GM21528 (cell line): ENCODE measurements around the gene SPINT4.
A peak's percentile ranks its signal among the peaks of the same experiment; 100 is the strongest.
"Not testable (repeated sequence)": the region's sequence is repeated elsewhere in the genome, so short reads cannot be mapped to it uniquely, and the experiment has no call there.

Experiments used
- ATAC-seq: cut with Tn5 transposase; IDR thresholded peaks from one replicate; pipeline ENCODE4 v1.9.1; 2021; ENCODE audit warnings: mild to moderate bottlenecking, moderate library complexity; ENCODE audit not compliant: unreplicated experiment, low FRiP score

Gene SPINT4

DNA sequence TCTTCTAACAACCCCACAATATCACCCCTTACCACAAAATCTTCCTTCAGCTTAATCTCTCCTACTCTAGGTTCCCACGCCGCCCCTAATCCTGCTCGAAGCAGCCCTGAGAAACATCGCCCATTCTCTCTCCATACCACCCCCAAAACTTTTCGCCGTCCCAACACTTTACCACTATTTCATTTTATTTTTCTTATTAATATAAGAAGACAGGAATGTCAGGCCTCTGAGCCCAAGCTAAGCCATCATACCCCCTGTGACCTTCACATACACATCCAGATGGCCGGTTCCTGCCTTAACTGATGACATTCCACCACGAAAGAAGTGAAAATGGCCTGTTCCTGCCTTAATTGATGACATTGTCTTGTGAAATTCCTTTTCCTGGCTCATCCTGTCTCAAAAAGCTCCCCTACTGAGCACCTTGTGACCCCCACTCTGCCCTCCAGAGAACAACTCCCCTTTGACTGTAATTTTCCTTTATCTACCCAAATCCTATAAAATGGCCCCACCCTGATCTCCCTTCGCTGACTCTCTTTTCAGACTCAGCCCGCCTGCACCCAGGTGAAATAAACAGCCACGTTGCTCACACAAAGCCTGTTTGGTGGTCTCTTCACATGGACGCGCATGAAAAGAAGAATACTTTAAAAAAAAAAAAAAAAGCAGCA, 42.6 kb downstream of the SPINT4 start:
- not testable (repeated sequence) for ATAC-seq

DNA sequence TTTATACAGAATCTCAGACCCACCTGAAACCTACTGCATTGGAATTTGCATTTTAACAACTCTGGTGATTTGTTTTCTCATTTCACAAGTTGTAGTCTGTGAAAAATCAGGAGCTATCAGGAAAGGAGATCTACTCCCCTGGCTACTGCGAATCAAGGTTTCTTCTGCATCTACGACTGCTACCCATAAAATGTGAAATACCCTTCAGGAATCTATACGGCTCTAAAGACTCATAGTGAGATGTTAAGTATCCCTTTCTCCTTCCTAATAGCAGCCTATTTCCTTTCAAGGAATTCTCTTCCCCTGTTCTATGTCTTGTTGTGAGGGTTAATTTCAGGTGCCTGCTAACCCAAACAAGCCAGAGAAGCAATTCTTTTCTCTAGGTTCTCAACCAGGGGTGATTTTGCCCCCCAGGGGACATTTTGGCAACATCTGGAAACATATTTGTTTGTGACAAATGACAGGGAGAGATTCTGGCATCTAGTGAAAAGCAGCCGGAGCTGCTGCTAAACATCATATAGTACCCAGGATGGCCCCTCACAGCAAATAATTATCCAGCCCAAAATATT, 43.2 kb downstream of the SPINT4 start:
- no peak for ATAC-seq

DNA sequence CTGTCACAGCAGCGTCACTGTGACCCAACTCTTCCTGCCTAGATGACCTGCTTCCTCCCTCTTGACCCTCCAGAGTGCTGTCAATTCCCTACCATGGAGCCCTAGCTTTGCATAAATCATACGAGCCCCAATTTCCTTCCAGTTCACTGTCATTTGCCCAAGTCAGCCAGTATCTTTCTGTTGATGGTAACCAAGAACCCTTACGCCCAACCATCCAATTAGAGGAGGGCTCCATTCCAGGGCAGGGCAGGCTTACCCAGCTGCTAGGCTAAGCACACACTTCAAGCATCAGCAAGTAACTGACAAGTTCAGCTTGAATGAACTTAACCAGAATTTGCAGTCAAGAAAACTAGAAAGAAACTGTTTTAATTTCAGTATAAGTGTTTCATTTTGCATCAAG, 43.8 kb downstream of the SPINT4 start:
- ATAC-seq = no peak

DNA sequence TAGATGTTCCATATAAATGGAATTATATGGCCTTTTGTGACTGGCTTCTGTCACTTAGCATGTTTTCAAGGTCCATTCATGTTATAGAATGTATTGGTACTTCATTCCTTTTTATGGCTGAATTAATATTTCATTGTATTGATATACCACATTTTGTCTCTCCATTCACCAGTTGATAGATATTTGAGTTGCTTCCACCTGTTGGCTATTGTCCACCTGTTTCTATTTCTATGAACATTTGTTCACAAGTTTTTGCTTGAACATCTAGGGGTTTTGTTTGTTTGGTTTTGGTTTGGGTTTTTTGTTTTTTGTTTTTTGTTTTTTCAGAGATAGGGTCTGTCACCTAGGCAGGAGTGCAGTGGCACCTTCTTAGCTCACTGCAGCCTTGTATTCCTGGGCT, 46.3 kb downstream of the SPINT4 start:
- ATAC-seq = no peak

DNA sequence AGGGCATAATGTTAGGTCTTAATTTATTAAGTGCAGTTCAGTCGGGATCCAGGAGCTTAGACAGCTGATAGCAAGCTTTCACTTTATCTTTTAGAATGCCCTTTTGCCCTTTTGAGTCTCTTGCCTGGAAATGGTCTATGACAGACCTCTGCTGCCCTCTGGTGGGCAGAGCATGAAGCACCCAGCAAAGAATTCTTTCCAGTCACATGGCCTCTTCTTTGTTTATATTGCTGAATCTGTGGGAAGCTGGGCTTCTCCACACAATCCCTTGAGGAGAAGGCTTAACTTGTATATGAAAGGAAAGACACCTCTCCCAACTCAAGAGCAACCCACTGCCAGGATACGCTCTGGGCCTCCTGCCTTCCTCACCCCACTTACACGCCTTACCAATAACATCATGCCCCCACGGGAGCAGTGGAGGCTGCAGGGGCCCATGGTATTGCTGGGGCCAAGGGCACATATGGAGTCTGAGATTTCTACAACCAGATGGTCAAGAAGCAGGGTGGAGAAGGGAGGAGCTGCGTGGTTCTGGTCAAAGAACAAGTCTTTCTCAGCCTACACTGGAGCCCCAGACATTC, 49.1 kb downstream of the SPINT4 start:
- ATAC-seq = peak; percentile 52

DNA sequence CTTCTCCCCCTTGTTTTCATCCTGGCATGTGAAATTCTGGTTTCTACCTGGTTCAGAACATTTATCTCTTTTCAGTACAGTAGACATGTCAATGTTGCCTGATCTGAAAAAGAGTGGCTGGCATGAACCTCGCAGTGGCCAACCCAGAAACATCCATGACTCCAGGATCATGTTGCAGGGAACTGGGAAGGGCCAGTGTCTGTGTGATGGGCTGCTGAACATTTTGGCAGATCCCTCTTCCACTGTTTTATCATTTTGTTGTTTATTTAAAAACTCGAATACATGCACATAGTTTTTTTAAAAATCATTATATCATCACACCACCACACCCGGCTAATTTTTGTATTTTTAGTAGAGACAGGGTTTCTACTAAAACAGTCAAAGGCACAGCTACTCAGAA, 50.5 kb downstream of the SPINT4 start:
- no peak for ATAC-seq

DNA sequence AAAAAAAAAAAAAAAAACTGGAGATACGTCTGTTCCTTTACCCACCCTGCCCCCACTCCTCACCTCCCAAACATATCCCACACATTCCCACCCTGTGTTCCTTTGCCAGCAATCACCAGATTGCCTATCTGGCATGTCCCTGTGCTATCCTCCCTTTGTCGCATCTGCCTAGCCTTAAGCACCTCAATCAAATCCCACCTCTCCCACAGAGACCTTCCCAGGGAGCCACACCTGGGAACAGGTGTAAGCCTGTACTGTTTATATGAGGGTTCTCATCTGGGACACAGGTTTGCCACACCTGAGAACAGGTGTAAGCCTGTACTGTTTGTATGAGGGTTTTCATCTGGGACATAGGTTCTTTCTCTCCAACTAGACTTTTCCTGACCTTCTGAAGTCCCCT, 52.8 kb downstream of the SPINT4 start:
- no peak for ATAC-seq

DNA sequence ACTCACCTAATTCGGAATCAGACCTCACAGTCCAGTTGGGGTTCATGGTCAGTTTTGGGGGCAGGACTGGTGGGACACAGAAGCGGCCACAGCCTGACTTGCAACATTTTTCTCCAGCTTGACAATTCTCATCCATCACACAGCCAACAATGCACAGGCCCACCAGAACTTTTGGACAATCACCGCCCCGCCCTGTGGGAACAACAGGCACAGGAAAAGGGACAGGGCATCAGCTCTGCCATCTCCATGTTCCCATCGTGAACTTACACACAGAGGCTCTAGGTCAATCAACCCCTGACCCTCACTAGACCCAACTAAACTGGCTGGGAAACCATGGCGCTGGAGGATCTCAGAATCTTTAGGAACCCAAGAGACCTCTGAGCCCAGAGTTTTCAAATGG, 53.3 kb downstream of the SPINT4 start:
- no peak for ATAC-seq
